WTC11 (cell line): ENCODE measurements around the gene ALG2. TPM values are rescaled to one million over a fixed set of nuclear protein-coding genes. Genes with fewer than 3 reads are reported as not detected.

Source experiments
- ATAC-seq: fragments of 200-7000 bp; cut with Tn5 transposase; 2 replicates; pipeline ENCODE4 v1.10.0; 2021; ENCODE audit warnings: mild to moderate bottlenecking, moderate library complexity
- CTCF ChIA-PET: fragments of 300-600 bp; sonication (Branson Sonifier 250); formaldehyde crosslinking; loops from one replicate; lab custom pipeline; 2021; ENCODE audit warnings: antibody characterized with exemption; lab: Charles Lee
- POLR2A ChIA-PET: fragments of 350-600 bp; sonication (Branson Sonifier 250); formaldehyde crosslinking; loops from one replicate; lab custom pipeline; 2021; ENCODE audit warnings: antibody characterized with exemption; lab: Charles Lee
- DNase-seq: peaks from one replicate; pipeline ENCODE4 v3.0.0; 2021; ENCODE audit warnings: low spot score
- H3K27ac Mint-ChIP-seq: 2 replicates; pipeline ENCODE4 v1.8.0; 2021; ENCODE audit warnings: mixed read lengths
- H3K27me3 Mint-ChIP-seq: 2 replicates; pipeline ENCODE4 v1.8.0; 2021; ENCODE audit warnings: low read depth, mild to moderate bottlenecking, moderate library complexity, mixed read lengths
- H3K36me3 Mint-ChIP-seq: 2 replicates; pipeline ENCODE4 v1.8.0; 2021; ENCODE audit warnings: mixed read lengths
- H3K4me1 Mint-ChIP-seq: 2 replicates; pipeline ENCODE4 v1.8.0; 2022; ENCODE audit warnings: mixed read lengths
- H3K4me3 Mint-ChIP-seq: 2 replicates; pipeline ENCODE4 v1.8.0; 2021; ENCODE audit warnings: mild to moderate bottlenecking, moderate library complexity, mixed read lengths
- H3K9me3 Mint-ChIP-seq: 2 replicates; pipeline ENCODE4 v1.8.0; 2021; ENCODE audit warnings: mixed read lengths
- ATF1 ChIP-seq: sonication (generic); formaldehyde crosslinking; IDR thresholded peaks from 2 replicates; pipeline ENCODE4 v1.8.1; 2023; ENCODE audit warnings: mild to moderate bottlenecking, moderate library complexity, missing genetic modification reagents
- ETV6 ChIP-seq: sonication (generic); formaldehyde crosslinking; IDR thresholded peaks from 2 replicates; pipeline ENCODE4 v1.8.1; 2022; ENCODE audit warnings: mild to moderate bottlenecking, missing genetic modification reagents
- GABPB1 ChIP-seq: sonication (generic); formaldehyde crosslinking; IDR thresholded peaks from 2 replicates; pipeline ENCODE4 v1.8.1; 2023; ENCODE audit warnings: mild to moderate bottlenecking, missing genetic modification reagents
- GRHL2 ChIP-seq: fragments of 250-450 bp; sonication (Bioruptor Pico); IDR thresholded peaks from 2 replicates; pipeline ENCODE4 v1.8.0; 2022; ENCODE audit warnings: mild to moderate bottlenecking, moderate library complexity; ENCODE audit not compliant: insufficient replicate concordance, severe bottlenecking
- NR1H2 ChIP-seq: sonication (generic); formaldehyde crosslinking; IDR thresholded peaks from 2 replicates; pipeline ENCODE4 v1.9.0; 2021; ENCODE audit warnings: mild to moderate bottlenecking, moderate library complexity, missing genetic modification reagents
- SMAD3 ChIP-seq: sonication (generic); formaldehyde crosslinking; IDR thresholded peaks from 2 replicates; pipeline ENCODE4 v1.8.0; 2022; ENCODE audit warnings: missing genetic modification reagents, mild to moderate bottlenecking, borderline replicate concordance
- TEAD4 ChIP-seq: sonication (generic); formaldehyde crosslinking; IDR thresholded peaks from 2 replicates; pipeline ENCODE4 v1.8.0; 2022; ENCODE audit warnings: mild to moderate bottlenecking, missing genetic modification reagents
- ZBTB21 ChIP-seq: sonication (generic); formaldehyde crosslinking; IDR thresholded peaks from 2 replicates; pipeline ENCODE4 v1.8.1; 2023; ENCODE audit warnings: mild to moderate bottlenecking, missing genetic modification reagents, borderline replicate concordance
- total RNA-seq: library from RNA; stranded (reverse); gene quantifications from 3 replicates; pipeline ENCODE4 v1.2.3, GENCODE V29; 2021
- TF ChIP-seq, protein P1 (sequence below): sonication (generic); formaldehyde crosslinking; IDR thresholded peaks from 2 replicates; pipeline ENCODE4 v1.8.0; 2023; ENCODE audit warnings: missing genetic modification reagents, mild to moderate bottlenecking, borderline replicate concordance
- TF ChIP-seq, protein P2 (sequence below): fragments of 200-600 bp; IDR thresholded peaks from 2 replicates; pipeline ENCODE4 v1.8.0; 2022; ENCODE audit warnings: antibody characterized with exemption
- TF ChIP-seq, protein P3 (sequence below): fragments of 250-450 bp; sonication (Bioruptor Pico); conservative IDR thresholded peaks from 2 replicates; pipeline ENCODE4 v1.9.0; 2021; ENCODE audit warnings: mild to moderate bottlenecking
- TF ChIP-seq, protein P4 (sequence below): sonication (generic); formaldehyde crosslinking; IDR thresholded peaks from 2 replicates; pipeline ENCODE4 v1.8.0; 2022; ENCODE audit warnings: mild to moderate bottlenecking, missing genetic modification reagents
- TF ChIP-seq, protein P5 (sequence below): sonication (generic); formaldehyde crosslinking; IDR thresholded peaks from 2 replicates; pipeline ENCODE4 v1.8.1; 2023; ENCODE audit warnings: mild to moderate bottlenecking, missing genetic modification reagents, moderate library complexity

The ALG2 gene
- total RNA-seq, 1 experiment from 2014 or later = 25.2 TPM

DNA sequence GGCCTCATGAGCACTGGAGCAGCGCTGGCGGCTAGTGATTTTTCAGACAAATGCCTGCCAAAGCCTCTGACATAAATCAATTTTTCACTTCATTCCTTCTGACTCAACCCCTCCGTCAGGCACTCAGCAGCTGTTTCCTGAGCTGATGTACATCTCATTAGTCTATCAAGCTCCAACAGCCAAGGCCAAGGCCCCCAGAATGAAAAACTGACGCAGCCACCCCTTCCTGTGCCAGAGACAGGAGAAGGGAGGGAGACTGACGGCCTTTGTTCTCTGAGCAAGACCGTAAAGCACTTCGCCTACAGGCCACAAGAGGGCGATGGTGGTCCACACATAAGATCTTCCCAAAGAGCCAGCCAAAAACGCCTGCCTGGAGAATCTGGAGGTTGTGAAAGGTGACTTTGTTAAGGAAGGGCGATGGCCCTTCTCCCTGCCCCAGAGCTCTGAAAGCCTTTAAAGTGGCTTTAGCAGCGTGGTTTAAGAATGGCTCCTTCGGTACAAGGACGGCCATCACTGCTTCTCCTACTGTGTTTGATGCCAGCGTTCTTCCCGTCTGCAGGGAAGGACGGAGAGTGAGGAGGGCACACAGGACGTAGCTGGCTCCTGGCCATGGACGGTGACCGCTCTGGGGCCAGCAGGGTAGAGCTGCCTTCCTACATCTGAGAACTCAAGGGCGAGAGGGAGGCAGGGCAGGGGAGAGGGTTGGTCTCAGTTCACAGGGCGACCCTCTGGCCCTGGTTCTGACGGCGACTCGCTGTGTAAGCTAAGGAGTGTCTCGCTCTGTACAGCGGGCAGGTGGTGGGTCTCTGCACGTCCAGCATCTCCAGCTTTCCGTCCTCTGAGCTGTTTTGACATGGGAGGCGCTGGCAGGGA is 37.0 kb downstream of the ALG2 start:
- ChIA-PET POLR2A (interaction anchor here (2.5 kb wide), 1 partner anchor 37 kb away, joined by 11 read pairs; the partner anchor contains the start of genes ALG2 and SEC61B), CTCF (interaction anchor here (0.6 to 2.9 kb wide), 30 partner anchors 9 to 1031 kb away, joined by 3 to 33 read pairs (median 5); partner anchors contain the start of genes ALG2 and SEC61B)
- H3K9me3 Mint-ChIP-seq = no peaks in the 10 kb centered on the region
- H3K4me1 Mint-ChIP-seq = peaks cover 17% of the 10 kb centered on the region
- DNase-seq = peak; percentile 88
- TF ChIP-seq, protein P1, sequence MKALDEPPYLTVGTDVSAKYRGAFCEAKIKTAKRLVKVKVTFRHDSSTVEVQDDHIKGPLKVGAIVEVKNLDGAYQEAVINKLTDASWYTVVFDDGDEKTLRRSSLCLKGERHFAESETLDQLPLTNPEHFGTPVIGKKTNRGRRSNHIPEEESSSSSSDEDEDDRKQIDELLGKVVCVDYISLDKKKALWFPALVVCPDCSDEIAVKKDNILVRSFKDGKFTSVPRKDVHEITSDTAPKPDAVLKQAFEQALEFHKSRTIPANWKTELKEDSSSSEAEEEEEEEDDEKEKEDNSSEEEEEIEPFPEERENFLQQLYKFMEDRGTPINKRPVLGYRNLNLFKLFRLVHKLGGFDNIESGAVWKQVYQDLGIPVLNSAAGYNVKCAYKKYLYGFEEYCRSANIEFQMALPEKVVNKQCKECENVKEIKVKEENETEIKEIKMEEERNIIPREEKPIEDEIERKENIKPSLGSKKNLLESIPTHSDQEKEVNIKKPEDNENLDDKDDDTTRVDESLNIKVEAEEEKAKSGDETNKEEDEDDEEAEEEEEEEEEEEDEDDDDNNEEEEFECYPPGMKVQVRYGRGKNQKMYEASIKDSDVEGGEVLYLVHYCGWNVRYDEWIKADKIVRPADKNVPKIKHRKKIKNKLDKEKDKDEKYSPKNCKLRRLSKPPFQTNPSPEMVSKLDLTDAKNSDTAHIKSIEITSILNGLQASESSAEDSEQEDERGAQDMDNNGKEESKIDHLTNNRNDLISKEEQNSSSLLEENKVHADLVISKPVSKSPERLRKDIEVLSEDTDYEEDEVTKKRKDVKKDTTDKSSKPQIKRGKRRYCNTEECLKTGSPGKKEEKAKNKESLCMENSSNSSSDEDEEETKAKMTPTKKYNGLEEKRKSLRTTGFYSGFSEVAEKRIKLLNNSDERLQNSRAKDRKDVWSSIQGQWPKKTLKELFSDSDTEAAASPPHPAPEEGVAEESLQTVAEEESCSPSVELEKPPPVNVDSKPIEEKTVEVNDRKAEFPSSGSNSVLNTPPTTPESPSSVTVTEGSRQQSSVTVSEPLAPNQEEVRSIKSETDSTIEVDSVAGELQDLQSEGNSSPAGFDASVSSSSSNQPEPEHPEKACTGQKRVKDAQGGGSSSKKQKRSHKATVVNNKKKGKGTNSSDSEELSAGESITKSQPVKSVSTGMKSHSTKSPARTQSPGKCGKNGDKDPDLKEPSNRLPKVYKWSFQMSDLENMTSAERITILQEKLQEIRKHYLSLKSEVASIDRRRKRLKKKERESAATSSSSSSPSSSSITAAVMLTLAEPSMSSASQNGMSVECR = no peak
- TF ChIP-seq SMAD3 (CRISPR knock-in tag) = no peak
- TF ChIP-seq, protein P2, sequence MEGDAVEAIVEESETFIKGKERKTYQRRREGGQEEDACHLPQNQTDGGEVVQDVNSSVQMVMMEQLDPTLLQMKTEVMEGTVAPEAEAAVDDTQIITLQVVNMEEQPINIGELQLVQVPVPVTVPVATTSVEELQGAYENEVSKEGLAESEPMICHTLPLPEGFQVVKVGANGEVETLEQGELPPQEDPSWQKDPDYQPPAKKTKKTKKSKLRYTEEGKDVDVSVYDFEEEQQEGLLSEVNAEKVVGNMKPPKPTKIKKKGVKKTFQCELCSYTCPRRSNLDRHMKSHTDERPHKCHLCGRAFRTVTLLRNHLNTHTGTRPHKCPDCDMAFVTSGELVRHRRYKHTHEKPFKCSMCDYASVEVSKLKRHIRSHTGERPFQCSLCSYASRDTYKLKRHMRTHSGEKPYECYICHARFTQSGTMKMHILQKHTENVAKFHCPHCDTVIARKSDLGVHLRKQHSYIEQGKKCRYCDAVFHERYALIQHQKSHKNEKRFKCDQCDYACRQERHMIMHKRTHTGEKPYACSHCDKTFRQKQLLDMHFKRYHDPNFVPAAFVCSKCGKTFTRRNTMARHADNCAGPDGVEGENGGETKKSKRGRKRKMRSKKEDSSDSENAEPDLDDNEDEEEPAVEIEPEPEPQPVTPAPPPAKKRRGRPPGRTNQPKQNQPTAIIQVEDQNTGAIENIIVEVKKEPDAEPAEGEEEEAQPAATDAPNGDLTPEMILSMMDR = peak; percentile 88
- no peak for TF ChIP-seq ATF1 (CRISPR knock-in tag)
- TF ChIP-seq GABPB1 (CRISPR knock-in tag) = 0 out of 2 replicates have a peak, but pooled peaks have one; percentile 14
- no peak for TF ChIP-seq NR1H2
- ATAC-seq = peak; percentile 90
- H3K36me3 Mint-ChIP-seq = no peaks in the 10 kb centered on the region
- H3K4me3 Mint-ChIP-seq = no peak overlapping the region
- H3K27me3 Mint-ChIP-seq = no peaks in the 10 kb centered on the region; the same call in 1 of the 2 replicates
- no peak overlapping the region for H3K27ac Mint-ChIP-seq

DNA sequence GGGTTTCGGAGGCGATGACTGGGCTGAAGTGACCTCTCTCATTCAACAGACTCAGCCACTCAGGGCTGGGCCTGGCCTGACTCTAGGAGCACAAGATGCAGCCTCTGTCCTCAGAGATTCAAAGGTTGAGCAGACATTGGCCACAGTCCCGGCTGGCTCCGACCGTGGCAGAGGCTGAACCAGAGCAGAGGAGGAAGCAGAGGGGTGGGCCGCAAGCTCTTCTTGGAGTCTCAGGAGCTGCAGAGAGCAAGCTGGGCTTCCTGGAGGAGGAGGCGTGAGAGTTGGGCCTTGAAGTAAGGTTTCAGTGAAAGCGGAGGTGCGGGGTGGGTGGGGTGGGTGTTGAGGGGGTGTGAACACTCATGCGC is 37.6 kb downstream of the ALG2 start:
- Mint-ChIP-seq H3K36me3 (no peaks in the 10 kb centered on the region), H3K4me1 (peaks cover 17% of the 10 kb centered on the region), H3K27ac (no peak overlapping the region), H3K4me3 (no peak overlapping the region), H3K27me3 (no peaks in the 10 kb centered on the region; the same call in 1 of the 2 replicates)
- ATAC-seq = peak; percentile 24
- POLR2A ChIA-PET = interaction anchor here (0.6 to 2.5 kb wide), 2 partner anchors 38 to 76 kb away, joined by 3 to 11 read pairs; partner anchors contain the start of genes ALG2 and SEC61B
- CTCF ChIA-PET = interaction anchor here (0.9 to 2.9 kb wide), 15 partner anchors 10 to 827 kb away, joined by 3 to 33 read pairs (median 8); partner anchors contain the start of genes ALG2 and SEC61B
- DNase-seq = no peak
- TF ChIP-seq, protein P3, sequence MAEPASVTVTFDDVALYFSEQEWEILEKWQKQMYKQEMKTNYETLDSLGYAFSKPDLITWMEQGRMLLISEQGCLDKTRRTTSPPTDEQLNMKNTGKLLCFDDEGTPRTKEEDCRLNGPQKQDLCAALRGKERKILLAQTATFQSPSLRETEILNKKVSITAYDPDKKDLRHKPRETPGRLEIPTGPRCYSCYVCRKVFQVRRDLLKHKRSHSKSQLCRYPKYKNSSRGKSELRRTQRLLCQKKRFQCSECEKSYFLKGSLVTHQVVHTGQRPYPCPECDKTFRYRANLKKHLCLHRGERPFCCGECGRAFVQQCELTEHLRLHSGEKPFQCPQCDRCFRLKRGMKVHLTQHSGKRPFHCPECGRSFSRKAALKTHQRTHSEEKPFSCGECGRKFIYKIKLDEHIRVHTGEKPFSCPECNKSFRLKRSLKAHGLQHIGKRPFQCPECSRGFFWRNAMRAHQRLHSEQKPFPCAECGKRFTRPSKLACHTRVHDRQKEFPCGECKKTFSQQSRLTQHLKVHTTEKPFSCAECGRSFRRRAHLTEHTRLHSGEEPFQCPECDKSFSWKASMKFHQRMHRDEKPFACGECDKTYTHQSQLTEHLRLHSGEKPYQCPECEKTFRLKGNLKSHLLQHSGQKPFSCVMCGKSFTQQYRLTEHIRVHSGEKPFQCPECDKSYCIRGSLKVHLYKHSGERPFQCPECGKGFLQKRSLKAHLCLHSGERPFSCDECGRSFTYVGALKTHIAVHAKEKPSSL (CRISPR knock-in tag) = no peak
- TF ChIP-seq, protein P4, sequence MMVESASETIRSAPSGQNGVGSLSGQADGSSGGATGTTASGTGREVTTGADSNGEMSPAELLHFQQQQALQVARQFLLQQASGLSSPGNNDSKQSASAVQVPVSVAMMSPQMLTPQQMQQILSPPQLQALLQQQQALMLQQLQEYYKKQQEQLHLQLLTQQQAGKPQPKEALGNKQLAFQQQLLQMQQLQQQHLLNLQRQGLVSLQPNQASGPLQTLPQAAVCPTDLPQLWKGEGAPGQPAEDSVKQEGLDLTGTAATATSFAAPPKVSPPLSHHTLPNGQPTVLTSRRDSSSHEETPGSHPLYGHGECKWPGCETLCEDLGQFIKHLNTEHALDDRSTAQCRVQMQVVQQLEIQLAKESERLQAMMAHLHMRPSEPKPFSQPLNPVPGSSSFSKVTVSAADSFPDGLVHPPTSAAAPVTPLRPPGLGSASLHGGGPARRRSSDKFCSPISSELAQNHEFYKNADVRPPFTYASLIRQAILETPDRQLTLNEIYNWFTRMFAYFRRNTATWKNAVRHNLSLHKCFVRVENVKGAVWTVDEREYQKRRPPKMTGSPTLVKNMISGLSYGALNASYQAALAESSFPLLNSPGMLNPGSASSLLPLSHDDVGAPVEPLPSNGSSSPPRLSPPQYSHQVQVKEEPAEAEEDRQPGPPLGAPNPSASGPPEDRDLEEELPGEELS (CRISPR knock-in tag) = no peak
- no peak for TF ChIP-seq ETV6 (CRISPR knock-in tag)
- TF ChIP-seq ZBTB21 (CRISPR knock-in tag) = no peak
- TF ChIP-seq, protein P5, sequence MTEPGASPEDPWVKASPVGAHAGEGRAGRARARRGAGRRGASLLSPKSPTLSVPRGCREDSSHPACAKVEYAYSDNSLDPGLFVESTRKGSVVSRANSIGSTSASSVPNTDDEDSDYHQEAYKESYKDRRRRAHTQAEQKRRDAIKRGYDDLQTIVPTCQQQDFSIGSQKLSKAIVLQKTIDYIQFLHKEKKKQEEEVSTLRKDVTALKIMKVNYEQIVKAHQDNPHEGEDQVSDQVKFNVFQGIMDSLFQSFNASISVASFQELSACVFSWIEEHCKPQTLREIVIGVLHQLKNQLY (CRISPR knock-in tag) = no peak
- TF ChIP-seq SMAD3 (CRISPR knock-in tag) = no peak
- TF ChIP-seq TEAD4 (CRISPR knock-in tag) = no peak
- TF ChIP-seq GRHL2 = no peak
- TF ChIP-seq, all 79 proteins: peak for 0
- H3K9me3 Mint-ChIP-seq = no peaks in the 10 kb centered on the region
